ENCODE results near the gene LARP6. TPM values are rescaled to one million over a fixed set of nuclear protein-coding genes. Genes with fewer than 3 reads are reported as not detected.

LARP6 gene
- total RNA-seq, 1 experiment from 2014 or later = 15.2 TPM

DNA sequence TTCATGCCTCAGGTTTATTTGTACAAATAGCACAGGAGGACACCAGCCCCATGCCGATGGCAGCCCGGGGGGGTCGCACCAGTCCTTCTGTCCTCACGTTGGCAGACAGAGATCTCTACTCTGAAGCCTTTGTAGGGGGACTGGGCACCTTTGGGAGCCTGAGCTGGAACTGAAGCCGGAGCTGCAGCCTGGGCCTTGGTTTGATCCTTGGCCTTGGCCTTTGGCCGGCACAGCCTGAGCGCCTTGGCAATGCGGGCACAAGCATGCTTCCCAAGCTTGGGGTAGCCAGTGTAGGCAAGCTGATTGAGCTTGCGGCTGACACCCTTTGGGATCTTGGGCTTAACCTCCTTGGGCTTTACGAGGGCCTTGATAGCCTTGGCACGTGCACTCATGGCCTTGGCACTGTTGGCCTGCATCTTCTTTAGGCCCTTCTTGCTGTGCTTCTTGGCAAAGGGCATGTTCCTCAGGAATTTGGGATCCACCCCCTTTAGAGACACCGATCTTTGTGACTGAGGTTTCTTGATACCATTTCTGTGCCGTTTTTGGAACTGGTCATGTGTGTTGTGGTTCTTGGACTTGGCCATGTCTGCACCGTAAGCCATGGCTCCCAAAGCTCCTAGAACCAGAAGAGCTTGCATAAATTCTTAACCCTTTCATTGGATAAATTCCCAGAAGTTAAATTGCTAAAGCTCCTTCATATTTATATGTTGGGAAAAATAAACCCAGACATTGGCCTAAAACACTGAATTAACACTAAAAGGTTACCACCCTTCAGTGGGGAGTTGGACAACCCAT, 57.2 kb downstream of the LARP6 start:
- Mint-ChIP-seq H3K4me3 (no peak overlapping the region), H3K36me3 (no peaks in the 10 kb centered on the region), H3K9me3 (no peaks in the 10 kb centered on the region), H3K27me3 (ENCODE audit: low read depth) (no peaks in the 10 kb centered on the region), H3K4me1 (peaks cover 8% of the 10 kb centered on the region), H3K27ac (no peak overlapping the region)
- ATAC-seq (no peak), DNase-seq (ENCODE audit: low spot score) (no peak)
- CTCF ChIA-PET = no interaction called here
- POLR2A ChIA-PET = no interaction called here
- TF ChIP-seq ZNF317 (CRISPR knock-in tag; IDR thresholded peaks at IDR 0.05; ENCODE audit: borderline replicate concordance, low read depth) = no peak

DNA sequence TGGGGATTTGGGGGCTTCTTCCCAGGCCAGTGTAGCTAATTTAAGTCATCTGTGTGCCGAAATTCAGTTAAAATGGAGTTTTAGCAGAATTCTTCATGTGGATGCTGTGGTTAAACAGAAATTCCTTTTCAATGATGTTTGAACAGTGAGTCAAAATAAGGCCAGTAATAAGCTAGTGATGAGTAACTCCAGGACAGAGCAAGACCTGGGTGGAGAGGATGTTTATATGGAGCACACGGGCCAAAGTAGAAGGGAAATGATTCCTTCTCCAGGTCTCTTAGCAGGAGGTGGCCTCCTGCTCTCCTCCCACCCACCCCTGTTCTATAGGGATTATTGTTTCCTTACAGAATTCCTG, 58.7 kb downstream of the LARP6 start:
- Mint-ChIP-seq H3K36me3 (no peaks in the 10 kb centered on the region), H3K27ac (no peak overlapping the region), H3K4me1 (peaks cover 12% of the 10 kb centered on the region), H3K27me3 (ENCODE audit: low read depth) (no peaks in the 10 kb centered on the region), H3K4me3 (no peak overlapping the region), H3K9me3 (no peaks in the 10 kb centered on the region)
- ATAC-seq = no peak
- DNase-seq (ENCODE audit: low spot score) = no peak
- no peak for TF ChIP-seq ZNF317 (CRISPR knock-in tag; IDR thresholded peaks at IDR 0.05; ENCODE audit: borderline replicate concordance, low read depth)
- no peak for TF ChIP-seq MYBL2 (CRISPR knock-in tag; IDR thresholded peaks at IDR 0.05)
- ChIA-PET CTCF (interaction anchor here (0.5 to 1.5 kb wide), 5 partner anchors 16 to 320 kb away, joined by 3 to 7 read pairs (median 3); partner anchors contain the start of gene THSD4), POLR2A (interaction anchor here (0.6 kb wide), 1 partner anchor 756 kb away, joined by 8 read pairs; no protein-coding TSS in a partner anchor)

DNA sequence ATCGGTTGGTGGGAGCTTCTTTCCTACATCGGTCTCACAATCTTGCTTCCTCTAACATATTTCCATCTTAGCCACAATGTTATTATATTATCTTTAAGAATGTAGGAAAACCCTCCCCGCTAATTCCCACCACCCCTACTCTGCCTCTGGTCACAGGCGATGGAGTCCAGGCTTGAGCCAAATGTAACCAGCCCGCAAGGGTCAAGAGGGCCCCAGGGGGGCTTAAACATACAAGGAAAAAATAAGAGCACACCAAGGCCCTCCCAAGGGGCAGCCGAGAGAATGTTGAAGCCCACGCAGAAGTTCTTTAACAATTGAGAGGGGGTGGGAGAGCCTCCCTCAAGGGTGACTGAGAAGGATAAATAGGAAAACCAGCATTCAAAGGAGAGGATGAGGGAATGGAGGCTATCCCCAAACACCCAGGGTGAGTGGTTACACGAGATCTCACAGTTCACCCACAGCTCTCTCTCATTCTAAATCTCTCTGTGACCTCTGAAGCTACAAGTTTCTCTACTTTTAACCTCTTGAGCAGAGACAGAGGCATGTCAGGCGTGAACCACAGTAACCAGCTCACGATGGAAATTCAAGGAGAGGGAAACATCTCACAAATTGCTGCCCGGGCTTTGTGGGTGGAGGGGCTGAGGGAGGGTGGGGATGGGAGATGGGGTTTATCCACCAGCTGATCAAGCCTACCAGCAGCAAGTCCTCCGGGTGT, 59.2 kb downstream of the LARP6 start:
- Mint-ChIP-seq H3K36me3 (no peaks in the 10 kb centered on the region), H3K4me3 (no peak overlapping the region), H3K9me3 (no peaks in the 10 kb centered on the region), H3K4me1 (peaks cover 12% of the 10 kb centered on the region), H3K27me3 (ENCODE audit: low read depth) (no peaks in the 10 kb centered on the region), H3K27ac (no peak overlapping the region)
- POLR2A ChIA-PET = no interaction called here
- TF ChIP-seq NR3C1 (CRISPR knock-in tag; conservative IDR thresholded peaks at IDR 0.05; ENCODE audit: low read depth) (no peak), IRF2 (CRISPR knock-in tag; IDR thresholded peaks at IDR 0.05; ENCODE audit: borderline replicate concordance, low read depth) (no peak), RORB (CRISPR knock-in tag; IDR thresholded peaks at IDR 0.05) (no peak), ESRRA (CRISPR knock-in tag; IDR thresholded peaks at IDR 0.05; ENCODE audit: borderline replicate concordance) (no peak), GRHL2 (CRISPR knock-in tag; IDR thresholded peaks at IDR 0.05; ENCODE audit: insufficient replicate concordance, severe bottlenecking) (no peak), ZNF121 (CRISPR knock-in tag; IDR thresholded peaks at IDR 0.05) (no peak)
- TF ChIP-seq, protein P1, sequence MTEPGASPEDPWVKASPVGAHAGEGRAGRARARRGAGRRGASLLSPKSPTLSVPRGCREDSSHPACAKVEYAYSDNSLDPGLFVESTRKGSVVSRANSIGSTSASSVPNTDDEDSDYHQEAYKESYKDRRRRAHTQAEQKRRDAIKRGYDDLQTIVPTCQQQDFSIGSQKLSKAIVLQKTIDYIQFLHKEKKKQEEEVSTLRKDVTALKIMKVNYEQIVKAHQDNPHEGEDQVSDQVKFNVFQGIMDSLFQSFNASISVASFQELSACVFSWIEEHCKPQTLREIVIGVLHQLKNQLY (CRISPR knock-in tag; IDR thresholded peaks at IDR 0.05) = no peak
- TF ChIP-seq, protein P2, sequence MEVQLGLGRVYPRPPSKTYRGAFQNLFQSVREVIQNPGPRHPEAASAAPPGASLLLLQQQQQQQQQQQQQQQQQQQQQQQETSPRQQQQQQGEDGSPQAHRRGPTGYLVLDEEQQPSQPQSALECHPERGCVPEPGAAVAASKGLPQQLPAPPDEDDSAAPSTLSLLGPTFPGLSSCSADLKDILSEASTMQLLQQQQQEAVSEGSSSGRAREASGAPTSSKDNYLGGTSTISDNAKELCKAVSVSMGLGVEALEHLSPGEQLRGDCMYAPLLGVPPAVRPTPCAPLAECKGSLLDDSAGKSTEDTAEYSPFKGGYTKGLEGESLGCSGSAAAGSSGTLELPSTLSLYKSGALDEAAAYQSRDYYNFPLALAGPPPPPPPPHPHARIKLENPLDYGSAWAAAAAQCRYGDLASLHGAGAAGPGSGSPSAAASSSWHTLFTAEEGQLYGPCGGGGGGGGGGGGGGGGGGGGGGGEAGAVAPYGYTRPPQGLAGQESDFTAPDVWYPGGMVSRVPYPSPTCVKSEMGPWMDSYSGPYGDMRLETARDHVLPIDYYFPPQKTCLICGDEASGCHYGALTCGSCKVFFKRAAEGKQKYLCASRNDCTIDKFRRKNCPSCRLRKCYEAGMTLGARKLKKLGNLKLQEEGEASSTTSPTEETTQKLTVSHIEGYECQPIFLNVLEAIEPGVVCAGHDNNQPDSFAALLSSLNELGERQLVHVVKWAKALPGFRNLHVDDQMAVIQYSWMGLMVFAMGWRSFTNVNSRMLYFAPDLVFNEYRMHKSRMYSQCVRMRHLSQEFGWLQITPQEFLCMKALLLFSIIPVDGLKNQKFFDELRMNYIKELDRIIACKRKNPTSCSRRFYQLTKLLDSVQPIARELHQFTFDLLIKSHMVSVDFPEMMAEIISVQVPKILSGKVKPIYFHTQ (CRISPR knock-in tag; IDR thresholded peaks at IDR 0.05) = no peak
- TF ChIP-seq, protein P3, sequence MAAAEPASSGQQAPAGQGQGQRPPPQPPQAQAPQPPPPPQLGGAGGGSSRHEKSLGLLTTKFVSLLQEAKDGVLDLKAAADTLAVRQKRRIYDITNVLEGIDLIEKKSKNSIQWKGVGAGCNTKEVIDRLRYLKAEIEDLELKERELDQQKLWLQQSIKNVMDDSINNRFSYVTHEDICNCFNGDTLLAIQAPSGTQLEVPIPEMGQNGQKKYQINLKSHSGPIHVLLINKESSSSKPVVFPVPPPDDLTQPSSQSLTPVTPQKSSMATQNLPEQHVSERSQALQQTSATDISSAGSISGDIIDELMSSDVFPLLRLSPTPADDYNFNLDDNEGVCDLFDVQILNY (CRISPR knock-in tag; IDR thresholded peaks at IDR 0.05) = no peak
- DNase-seq (ENCODE audit: low spot score) = no peak
- CTCF ChIA-PET = interaction anchor here (0.6 to 1.5 kb wide), 3 partner anchors 17 to 30 kb away, joined by 3 to 7 read pairs (median 3); no protein-coding TSS in a partner anchor
- no peak for ATAC-seq

DNA sequence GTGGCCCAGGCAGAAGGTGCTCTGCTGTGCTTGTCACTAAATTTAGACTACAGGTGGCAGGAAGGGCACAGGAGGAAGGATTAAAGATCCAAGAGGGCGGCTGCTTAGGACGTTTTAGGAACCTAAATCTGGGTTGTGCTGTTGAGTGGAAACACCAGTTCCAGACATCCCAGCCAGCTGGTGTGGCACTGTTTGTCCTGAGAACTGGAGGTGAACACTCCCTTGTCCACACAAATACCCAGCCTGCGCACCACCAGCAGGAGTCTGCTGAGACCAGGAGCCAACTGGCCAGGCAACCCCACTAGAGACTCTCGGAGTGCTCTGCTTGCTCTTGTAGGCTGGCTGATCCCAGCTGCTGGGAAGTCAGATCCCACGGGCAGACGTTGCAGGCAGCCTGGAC, 60.3 kb downstream of the LARP6 start:
- ChIA-PET POLR2A (no interaction called here), CTCF (no interaction called here)
- Mint-ChIP-seq H3K9me3 (no peaks in the 10 kb centered on the region), H3K4me1 (peaks cover 12% of the 10 kb centered on the region), H3K36me3 (no peaks in the 10 kb centered on the region), H3K27ac (no peak overlapping the region), H3K27me3 (ENCODE audit: low read depth) (no peaks in the 10 kb centered on the region), H3K4me3 (no peak overlapping the region)
- DNase-seq (ENCODE audit: low spot score) (no peak), ATAC-seq (no peak)
- TF ChIP-seq CREB1 (CRISPR knock-in tag; IDR thresholded peaks at IDR 0.05) (no peak), ATF1 (CRISPR knock-in tag; IDR thresholded peaks at IDR 0.05) (no peak), JAZF1 (CRISPR knock-in tag; IDR thresholded peaks at IDR 0.05) (no peak), SMAD4 (CRISPR knock-in tag; IDR thresholded peaks at IDR 0.05) (no peak), IRF2 (CRISPR knock-in tag; IDR thresholded peaks at IDR 0.05; ENCODE audit: borderline replicate concordance, low read depth) (no peak)
- TF ChIP-seq, protein P4, sequence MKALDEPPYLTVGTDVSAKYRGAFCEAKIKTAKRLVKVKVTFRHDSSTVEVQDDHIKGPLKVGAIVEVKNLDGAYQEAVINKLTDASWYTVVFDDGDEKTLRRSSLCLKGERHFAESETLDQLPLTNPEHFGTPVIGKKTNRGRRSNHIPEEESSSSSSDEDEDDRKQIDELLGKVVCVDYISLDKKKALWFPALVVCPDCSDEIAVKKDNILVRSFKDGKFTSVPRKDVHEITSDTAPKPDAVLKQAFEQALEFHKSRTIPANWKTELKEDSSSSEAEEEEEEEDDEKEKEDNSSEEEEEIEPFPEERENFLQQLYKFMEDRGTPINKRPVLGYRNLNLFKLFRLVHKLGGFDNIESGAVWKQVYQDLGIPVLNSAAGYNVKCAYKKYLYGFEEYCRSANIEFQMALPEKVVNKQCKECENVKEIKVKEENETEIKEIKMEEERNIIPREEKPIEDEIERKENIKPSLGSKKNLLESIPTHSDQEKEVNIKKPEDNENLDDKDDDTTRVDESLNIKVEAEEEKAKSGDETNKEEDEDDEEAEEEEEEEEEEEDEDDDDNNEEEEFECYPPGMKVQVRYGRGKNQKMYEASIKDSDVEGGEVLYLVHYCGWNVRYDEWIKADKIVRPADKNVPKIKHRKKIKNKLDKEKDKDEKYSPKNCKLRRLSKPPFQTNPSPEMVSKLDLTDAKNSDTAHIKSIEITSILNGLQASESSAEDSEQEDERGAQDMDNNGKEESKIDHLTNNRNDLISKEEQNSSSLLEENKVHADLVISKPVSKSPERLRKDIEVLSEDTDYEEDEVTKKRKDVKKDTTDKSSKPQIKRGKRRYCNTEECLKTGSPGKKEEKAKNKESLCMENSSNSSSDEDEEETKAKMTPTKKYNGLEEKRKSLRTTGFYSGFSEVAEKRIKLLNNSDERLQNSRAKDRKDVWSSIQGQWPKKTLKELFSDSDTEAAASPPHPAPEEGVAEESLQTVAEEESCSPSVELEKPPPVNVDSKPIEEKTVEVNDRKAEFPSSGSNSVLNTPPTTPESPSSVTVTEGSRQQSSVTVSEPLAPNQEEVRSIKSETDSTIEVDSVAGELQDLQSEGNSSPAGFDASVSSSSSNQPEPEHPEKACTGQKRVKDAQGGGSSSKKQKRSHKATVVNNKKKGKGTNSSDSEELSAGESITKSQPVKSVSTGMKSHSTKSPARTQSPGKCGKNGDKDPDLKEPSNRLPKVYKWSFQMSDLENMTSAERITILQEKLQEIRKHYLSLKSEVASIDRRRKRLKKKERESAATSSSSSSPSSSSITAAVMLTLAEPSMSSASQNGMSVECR (CRISPR knock-in tag; IDR thresholded peaks at IDR 0.05; ENCODE audit: borderline replicate concordance) = no peak
- TF ChIP-seq, protein P5, sequence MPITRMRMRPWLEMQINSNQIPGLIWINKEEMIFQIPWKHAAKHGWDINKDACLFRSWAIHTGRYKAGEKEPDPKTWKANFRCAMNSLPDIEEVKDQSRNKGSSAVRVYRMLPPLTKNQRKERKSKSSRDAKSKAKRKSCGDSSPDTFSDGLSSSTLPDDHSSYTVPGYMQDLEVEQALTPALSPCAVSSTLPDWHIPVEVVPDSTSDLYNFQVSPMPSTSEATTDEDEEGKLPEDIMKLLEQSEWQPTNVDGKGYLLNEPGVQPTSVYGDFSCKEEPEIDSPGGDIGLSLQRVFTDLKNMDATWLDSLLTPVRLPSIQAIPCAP (CRISPR knock-in tag; IDR thresholded peaks at IDR 0.05) = no peak

Data from WTC11 (cell line).